ENCODE measurements around the gene ZNF280D. TPM values are rescaled to one million over a fixed set of nuclear protein-coding genes. Genes with fewer than 3 reads are reported as not detected.

Gene ZNF280D
- total RNA-seq, 2 donors from 2014 or later: 35.1 to 44.2 TPM

GRCh38 chr15:56744701-56745683 is 11.7 kb upstream of the ZNF280D start:
- WGBS: 82% methylated on average over 5 of the region's 5 CpGs
- DNase-seq (ENCODE audit: low spot score): no peak
- Histone ChIP-seq H3K4me3 (no peak overlapping the region), H3K27ac (no peak overlapping the region), H3K4me1 (replicated peaks) (no peaks in the 10 kb centered on the region), H3K9me3 (no peaks in the 10 kb centered on the region), H3K27me3 (replicated peaks; ENCODE audit: insufficient read depth) (no peaks in the 10 kb centered on the region), H3K36me3 (no peaks in the 10 kb centered on the region)
- TF ChIP-seq POLR2A (IDR thresholded peaks at IDR 0.05) (no peak), POLR2AphosphoS5 (IDR thresholded peaks at IDR 0.05) (no peak)
- TF ChIP-seq, protein P1, sequence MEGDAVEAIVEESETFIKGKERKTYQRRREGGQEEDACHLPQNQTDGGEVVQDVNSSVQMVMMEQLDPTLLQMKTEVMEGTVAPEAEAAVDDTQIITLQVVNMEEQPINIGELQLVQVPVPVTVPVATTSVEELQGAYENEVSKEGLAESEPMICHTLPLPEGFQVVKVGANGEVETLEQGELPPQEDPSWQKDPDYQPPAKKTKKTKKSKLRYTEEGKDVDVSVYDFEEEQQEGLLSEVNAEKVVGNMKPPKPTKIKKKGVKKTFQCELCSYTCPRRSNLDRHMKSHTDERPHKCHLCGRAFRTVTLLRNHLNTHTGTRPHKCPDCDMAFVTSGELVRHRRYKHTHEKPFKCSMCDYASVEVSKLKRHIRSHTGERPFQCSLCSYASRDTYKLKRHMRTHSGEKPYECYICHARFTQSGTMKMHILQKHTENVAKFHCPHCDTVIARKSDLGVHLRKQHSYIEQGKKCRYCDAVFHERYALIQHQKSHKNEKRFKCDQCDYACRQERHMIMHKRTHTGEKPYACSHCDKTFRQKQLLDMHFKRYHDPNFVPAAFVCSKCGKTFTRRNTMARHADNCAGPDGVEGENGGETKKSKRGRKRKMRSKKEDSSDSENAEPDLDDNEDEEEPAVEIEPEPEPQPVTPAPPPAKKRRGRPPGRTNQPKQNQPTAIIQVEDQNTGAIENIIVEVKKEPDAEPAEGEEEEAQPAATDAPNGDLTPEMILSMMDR (IDR thresholded peaks at IDR 0.05): no peak
- intact Hi-C loops (cut with DNase I): no loop called here

GRCh38 chr15:56741541-56741940 is 8.2 kb upstream of the ZNF280D start:
- Histone ChIP-seq H3K27me3 (replicated peaks; ENCODE audit: insufficient read depth) (no peaks in the 10 kb centered on the region), H3K4me3 (no peak overlapping the region), H3K36me3 (no peaks in the 10 kb centered on the region), H3K4me1 (replicated peaks) (no peaks in the 10 kb centered on the region), H3K27ac (no peak overlapping the region), H3K9me3 (no peaks in the 10 kb centered on the region)
- intact Hi-C loops (cut with DNase I): no loop called here
- DNase-seq (ENCODE audit: low spot score): no peak
- WGBS: 19% methylated on average over 2 of the region's 2 CpGs
- TF ChIP-seq, protein P1 (IDR thresholded peaks at IDR 0.05): no peak
- TF ChIP-seq POLR2AphosphoS5 (IDR thresholded peaks at IDR 0.05): no peak

GRCh38 chr15:56739964-56740640 is 6.8 kb upstream of the ZNF280D start:
- Histone ChIP-seq H3K36me3 (no peaks in the 10 kb centered on the region), H3K9me3 (no peaks in the 10 kb centered on the region), H3K27me3 (replicated peaks; ENCODE audit: insufficient read depth) (no peaks in the 10 kb centered on the region), H3K4me3 (no peak overlapping the region), H3K27ac (no peak overlapping the region), H3K4me1 (replicated peaks) (no peaks in the 10 kb centered on the region)
- no peak for DNase-seq (ENCODE audit: low spot score)
- intact Hi-C loops (cut with DNase I): no loop called here
- no peak for TF ChIP-seq POLR2A (IDR thresholded peaks at IDR 0.05)
- TF ChIP-seq, protein P1 (IDR thresholded peaks at IDR 0.05): no peak
- no peak for TF ChIP-seq POLR2AphosphoS5 (IDR thresholded peaks at IDR 0.05)

- DNase-seq (ENCODE audit: low spot score): no peak
- no peaks in the 10 kb centered on the region for H3K36me3 ChIP-seq
- intact Hi-C loops (cut with DNase I): no loop called here
- H3K9me3 ChIP-seq: no peaks in the 10 kb centered on the region
- no peaks in the 10 kb centered on the region for H3K27me3 ChIP-seq (replicated peaks; ENCODE audit: insufficient read depth)
- no peak overlapping the region for H3K27ac ChIP-seq
- no peaks in the 10 kb centered on the region for H3K4me1 ChIP-seq (replicated peaks)
- WGBS: 87% methylated on average over 4 of the region's 4 CpGs
- no peak for TF ChIP-seq POLR2A (IDR thresholded peaks at IDR 0.05)
- TF ChIP-seq, protein P1 (IDR thresholded peaks at IDR 0.05): no peak
- no peak for TF ChIP-seq POLR2AphosphoS5 (IDR thresholded peaks at IDR 0.05)
- no peak overlapping the region for H3K4me3 ChIP-seq
Observed at GRCh38 chr15:56739474-56739873, 6.2 kb upstream of the ZNF280D start.
